ENCODE results near the gene ATP5F1B.

GRCh38 chr12:56628671-56629458 is 16.9 kb downstream of the ATP5F1B start:
- TF ChIP-seq ZNF121 (CRISPR knock-in tag; IDR thresholded peaks at IDR 0.05), result no peak
- TF ChIP-seq CTCF (IDR thresholded peaks at IDR 0.05), result no peak
- no peak for TF ChIP-seq ATF2 (CRISPR knock-in tag; IDR thresholded peaks at IDR 0.05; ENCODE audit: borderline replicate concordance, low read depth)
- no peak for TF ChIP-seq ELF4 (CRISPR knock-in tag; IDR thresholded peaks at IDR 0.05; ENCODE audit: low read depth)
- no peak for TF ChIP-seq FOXJ3 (CRISPR knock-in tag; IDR thresholded peaks at IDR 0.05; ENCODE audit: borderline replicate concordance)
- TF ChIP-seq, protein P1, sequence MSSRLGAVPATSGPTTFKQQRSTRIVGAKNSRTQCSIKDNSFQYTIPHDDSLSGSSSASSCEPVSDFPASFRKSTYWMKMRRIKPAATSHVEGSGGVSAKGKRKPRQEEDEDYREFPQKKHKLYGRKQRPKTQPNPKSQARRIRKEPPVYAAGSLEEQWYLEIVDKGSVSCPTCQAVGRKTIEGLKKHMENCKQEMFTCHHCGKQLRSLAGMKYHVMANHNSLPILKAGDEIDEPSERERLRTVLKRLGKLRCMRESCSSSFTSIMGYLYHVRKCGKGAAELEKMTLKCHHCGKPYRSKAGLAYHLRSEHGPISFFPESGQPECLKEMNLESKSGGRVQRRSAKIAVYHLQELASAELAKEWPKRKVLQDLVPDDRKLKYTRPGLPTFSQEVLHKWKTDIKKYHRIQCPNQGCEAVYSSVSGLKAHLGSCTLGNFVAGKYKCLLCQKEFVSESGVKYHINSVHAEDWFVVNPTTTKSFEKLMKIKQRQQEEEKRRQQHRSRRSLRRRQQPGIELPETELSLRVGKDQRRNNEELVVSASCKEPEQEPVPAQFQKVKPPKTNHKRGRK (CRISPR knock-in tag; IDR thresholded peaks at IDR 0.05; ENCODE audit: borderline replicate concordance), result no peak
